ENCODE measurements around the gene XAB2. TPM values are rescaled to one million over a fixed set of nuclear protein-coding genes. Genes with fewer than 3 reads are reported as not detected.

The XAB2 gene
- total RNA-seq, 1 donor from 2014 or later, result 28.1 TPM

DNA sequence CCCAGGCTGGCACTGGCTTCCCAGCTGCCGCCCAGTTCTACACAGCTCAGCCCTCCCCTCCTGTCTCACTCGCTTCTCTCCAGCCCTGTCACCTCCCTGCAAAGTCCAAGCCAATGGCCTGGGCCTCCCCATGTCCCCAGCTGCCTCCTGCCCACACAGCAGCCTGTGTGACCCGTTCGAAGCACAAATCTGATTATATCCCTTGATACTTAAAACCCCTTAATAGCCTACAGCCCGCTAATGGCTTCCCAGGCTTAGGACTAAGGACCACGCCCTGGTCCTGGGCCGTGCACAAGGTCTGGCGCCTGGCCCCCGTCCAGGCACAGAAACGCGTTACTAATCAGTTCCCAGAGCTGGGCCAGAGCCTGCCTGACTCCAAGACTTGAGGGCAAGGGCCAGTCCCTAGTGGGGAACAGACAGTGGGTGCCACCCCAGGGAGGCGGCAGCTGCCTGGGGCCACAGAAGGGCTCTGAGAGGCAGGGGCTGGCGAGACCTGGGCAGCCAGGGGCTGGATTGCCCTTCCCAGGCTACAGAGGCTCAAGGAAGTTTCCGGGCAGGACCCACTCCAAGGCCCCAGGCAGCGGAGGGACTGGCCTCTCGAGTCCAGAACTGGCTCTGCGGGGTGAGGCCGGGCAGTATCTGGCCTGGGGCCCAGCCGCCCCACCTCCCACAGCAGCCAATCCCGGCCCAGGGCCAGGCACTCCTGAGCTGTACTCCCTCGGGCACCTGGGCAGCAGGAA lies 10.4 kb downstream of the XAB2 start:
- no peak overlapping the region for H3K27ac ChIP-seq (ENCODE audit: low read depth, low read length)
- H3K4me1 Mint-ChIP-seq (ENCODE audit: low read depth, unreplicated experiment), result peaks cover 4% of the 10 kb centered on the region
- no peaks in the 10 kb centered on the region for H3K4me1 ChIP-seq (ENCODE audit: insufficient read depth, low read length)
- H3K27me3 Mint-ChIP-seq (ENCODE audit: low read depth, unreplicated experiment), result no peaks in the 10 kb centered on the region
- no peak overlapping the region for H3K9ac ChIP-seq (ENCODE audit: low read length)
- no peaks in the 10 kb centered on the region for H3K9me3 Mint-ChIP-seq (ENCODE audit: unreplicated experiment)
- no peak overlapping the region for H3K4me3 ChIP-seq (ENCODE audit: insufficient read depth, low read depth, low read length)
- H3K27me3 ChIP-seq (ENCODE audit: insufficient read depth, low read length), result no peaks in the 10 kb centered on the region
- no peak for DNase-seq (ENCODE audit: low read depth)
- H3K4me3 Mint-ChIP-seq (ENCODE audit: unreplicated experiment), result no peak overlapping the region
- no peaks in the 10 kb centered on the region for H3K9me3 ChIP-seq (ENCODE audit: insufficient read depth, low read depth, low read length)
- H4K20me1 ChIP-seq (ENCODE audit: insufficient read depth, low read length), result no peaks in the 10 kb centered on the region
- FAIRE-seq, result no peak
- no peak overlapping the region for H3K4me2 ChIP-seq (ENCODE audit: low read length)
- TF ChIP-seq, protein P1, sequence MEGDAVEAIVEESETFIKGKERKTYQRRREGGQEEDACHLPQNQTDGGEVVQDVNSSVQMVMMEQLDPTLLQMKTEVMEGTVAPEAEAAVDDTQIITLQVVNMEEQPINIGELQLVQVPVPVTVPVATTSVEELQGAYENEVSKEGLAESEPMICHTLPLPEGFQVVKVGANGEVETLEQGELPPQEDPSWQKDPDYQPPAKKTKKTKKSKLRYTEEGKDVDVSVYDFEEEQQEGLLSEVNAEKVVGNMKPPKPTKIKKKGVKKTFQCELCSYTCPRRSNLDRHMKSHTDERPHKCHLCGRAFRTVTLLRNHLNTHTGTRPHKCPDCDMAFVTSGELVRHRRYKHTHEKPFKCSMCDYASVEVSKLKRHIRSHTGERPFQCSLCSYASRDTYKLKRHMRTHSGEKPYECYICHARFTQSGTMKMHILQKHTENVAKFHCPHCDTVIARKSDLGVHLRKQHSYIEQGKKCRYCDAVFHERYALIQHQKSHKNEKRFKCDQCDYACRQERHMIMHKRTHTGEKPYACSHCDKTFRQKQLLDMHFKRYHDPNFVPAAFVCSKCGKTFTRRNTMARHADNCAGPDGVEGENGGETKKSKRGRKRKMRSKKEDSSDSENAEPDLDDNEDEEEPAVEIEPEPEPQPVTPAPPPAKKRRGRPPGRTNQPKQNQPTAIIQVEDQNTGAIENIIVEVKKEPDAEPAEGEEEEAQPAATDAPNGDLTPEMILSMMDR (IDR thresholded peaks at IDR 0.05; ENCODE audit: insufficient read depth, low read depth, low read length), result no peak
- TF ChIP-seq EZH2 (IDR thresholded peaks at IDR 0.05; ENCODE audit: insufficient read depth, low read length), result no peak
- H3K27ac Mint-ChIP-seq (ENCODE audit: unreplicated experiment), result no peak overlapping the region
- H3K36me3 Mint-ChIP-seq (ENCODE audit: low read depth, unreplicated experiment), result peaks cover 18% of the 10 kb centered on the region
- no peaks in the 10 kb centered on the region for H3K79me2 ChIP-seq (ENCODE audit: insufficient read depth, low read length)
- H3K36me3 ChIP-seq (ENCODE audit: insufficient read depth, low read length), result peaks cover 4% of the 10 kb centered on the region
- no peak overlapping the region for H2AFZ ChIP-seq (ENCODE audit: low read depth, low read length)

DNA sequence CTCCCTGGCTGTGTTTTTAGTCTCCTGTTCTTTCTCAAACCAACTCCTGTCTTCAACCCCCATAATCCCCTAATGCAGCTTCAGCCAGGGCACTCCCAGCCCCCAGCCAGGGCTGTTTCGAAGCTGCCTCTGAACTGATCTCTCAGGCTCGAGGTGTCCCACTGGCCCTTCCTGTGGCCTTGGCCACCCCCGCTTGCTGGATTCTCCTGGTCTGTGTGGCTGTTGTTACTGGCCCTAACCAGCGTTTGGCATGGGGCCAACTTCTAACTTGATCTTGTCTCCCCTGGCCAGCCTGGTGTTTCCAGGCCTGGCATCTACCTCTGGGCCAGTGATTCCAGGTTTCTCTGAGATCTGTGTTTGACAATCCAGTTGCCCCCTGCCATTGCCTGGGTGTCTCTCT lies 11.0 kb downstream of the XAB2 start:
- H3K9me3 ChIP-seq (ENCODE audit: insufficient read depth, low read depth, low read length), result no peaks in the 10 kb centered on the region
- no peak overlapping the region for H3K4me3 ChIP-seq (ENCODE audit: insufficient read depth, low read depth, low read length)
- Mint-ChIP-seq H3K27ac (ENCODE audit: unreplicated experiment) (no peak overlapping the region), H3K9me3 (ENCODE audit: unreplicated experiment) (no peaks in the 10 kb centered on the region), H3K4me3 (ENCODE audit: unreplicated experiment) (no peak overlapping the region), H3K36me3 (ENCODE audit: low read depth, unreplicated experiment) (peaks cover 18% of the 10 kb centered on the region), H3K27me3 (ENCODE audit: low read depth, unreplicated experiment) (no peaks in the 10 kb centered on the region), H3K4me1 (ENCODE audit: low read depth, unreplicated experiment) (peaks cover 4% of the 10 kb centered on the region)
- FAIRE-seq (no peak), DNase-seq (ENCODE audit: low read depth) (no peak)
- no peaks in the 10 kb centered on the region for H4K20me1 ChIP-seq (ENCODE audit: insufficient read depth, low read length)
- no peak overlapping the region for H2AFZ ChIP-seq (ENCODE audit: low read depth, low read length)
- no peak overlapping the region for H3K9ac ChIP-seq (ENCODE audit: low read length)
- no peak for TF ChIP-seq EZH2 (IDR thresholded peaks at IDR 0.05; ENCODE audit: insufficient read depth, low read length)
- TF ChIP-seq, protein P1 (IDR thresholded peaks at IDR 0.05; ENCODE audit: insufficient read depth, low read depth, low read length), result no peak
- no peak overlapping the region for H3K4me2 ChIP-seq (ENCODE audit: low read length)
- peaks cover 4% of the 10 kb centered on the region for H3K36me3 ChIP-seq (ENCODE audit: insufficient read depth, low read length)
- H3K27ac ChIP-seq (ENCODE audit: low read depth, low read length), result no peak overlapping the region
- no peaks in the 10 kb centered on the region for H3K79me2 ChIP-seq (ENCODE audit: insufficient read depth, low read length)
- H3K27me3 ChIP-seq (ENCODE audit: insufficient read depth, low read length), result no peaks in the 10 kb centered on the region
- H3K4me1 ChIP-seq (ENCODE audit: insufficient read depth, low read length), result no peaks in the 10 kb centered on the region

DNA sequence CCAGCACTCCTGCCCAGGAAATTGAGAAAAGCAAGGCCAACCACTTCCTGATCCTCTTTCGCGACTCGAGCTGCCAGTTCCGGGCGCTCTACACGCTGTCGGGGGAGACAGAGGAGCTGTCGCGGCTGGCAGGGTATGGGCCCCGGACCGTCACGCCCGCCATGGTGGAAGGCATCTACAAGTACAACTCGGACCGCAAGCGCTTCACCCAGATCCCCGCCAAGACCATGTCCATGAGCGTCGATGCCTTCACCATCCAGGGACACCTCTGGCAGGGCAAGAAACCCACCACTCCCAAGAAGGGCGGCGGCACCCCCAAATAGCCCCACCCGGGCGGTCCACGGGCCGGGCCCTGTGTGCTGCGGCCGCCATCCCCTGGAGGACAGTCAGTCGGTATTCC lies 11.6 kb downstream of the XAB2 start:
- Mint-ChIP-seq H3K9me3 (ENCODE audit: unreplicated experiment) (no peaks in the 10 kb centered on the region), H3K4me1 (ENCODE audit: low read depth, unreplicated experiment) (peaks cover 4% of the 10 kb centered on the region), H3K4me3 (ENCODE audit: unreplicated experiment) (no peak overlapping the region), H3K36me3 (ENCODE audit: low read depth, unreplicated experiment) (peaks cover 14% of the 10 kb centered on the region), H3K27ac (ENCODE audit: unreplicated experiment) (no peak overlapping the region), H3K27me3 (ENCODE audit: low read depth, unreplicated experiment) (no peaks in the 10 kb centered on the region)
- Histone ChIP-seq H3K36me3 (ENCODE audit: insufficient read depth, low read length) (no peaks in the 10 kb centered on the region), H3K4me2 (ENCODE audit: low read length) (no peak overlapping the region), H3K27me3 (ENCODE audit: insufficient read depth, low read length) (no peaks in the 10 kb centered on the region), H3K9ac (ENCODE audit: low read length) (no peak overlapping the region), H2AFZ (ENCODE audit: low read depth, low read length) (no peak overlapping the region), H3K4me3 (ENCODE audit: insufficient read depth, low read depth, low read length) (no peak overlapping the region), H3K9me3 (ENCODE audit: insufficient read depth, low read depth, low read length) (no peaks in the 10 kb centered on the region), H4K20me1 (ENCODE audit: insufficient read depth, low read length) (no peaks in the 10 kb centered on the region), H3K4me1 (ENCODE audit: insufficient read depth, low read length) (no peaks in the 10 kb centered on the region), H3K27ac (ENCODE audit: low read depth, low read length) (no peak overlapping the region), H3K79me2 (ENCODE audit: insufficient read depth, low read length) (no peaks in the 10 kb centered on the region)
- FAIRE-seq, result no peak
- no peak for DNase-seq (ENCODE audit: low read depth)
- TF ChIP-seq EZH2 (IDR thresholded peaks at IDR 0.05; ENCODE audit: insufficient read depth, low read length), result no peak
- TF ChIP-seq, protein P1 (IDR thresholded peaks at IDR 0.05; ENCODE audit: insufficient read depth, low read depth, low read length), result no peak
